ENCODE data around the gene NTF4.
A peak's percentile ranks its signal among the peaks of the same experiment; 100 is the strongest.
"Not testable (repeated sequence)": the region's sequence is repeated elsewhere in the genome, so short reads cannot be mapped to it uniquely, and the experiment has no call there.

The NTF4 gene

GRCh38 chr19:49022116-49022515 lies 42.5 kb downstream of the NTF4 start:
- no peak for DNase-seq

GRCh38 chr19:49020931-49021895 lies 43.4 kb downstream of the NTF4 start:
- DNase-seq = no peak

- no peak for DNase-seq
Measured at GRCh38 chr19:49020342-49020741, 44.3 kb downstream of the NTF4 start.

GRCh38 chr19:49019242-49019932 lies 45.2 kb downstream of the NTF4 start:
- peak in 4 of 56 donors; percentile 2 to 32 (median 18) for DNase-seq

GRCh38 chr19:49018388-49019241 lies 46.0 kb downstream of the NTF4 start:
- DNase-seq = not testable (repeated sequence)

- DNase-seq = peak in 4 of 56 donors; percentile 2 to 51 (median 30)
Measured at GRCh38 chr19:49017666-49018351, 46.8 kb downstream of the NTF4 start.

- no peak for DNase-seq
Measured at GRCh38 chr19:49017041-49017665, 47.5 kb downstream of the NTF4 start, which contains the start of gene LHB. TSS of gene LHB (minus strand) at chr19:49017091. CDS start at chr19:49017081, 10 bp downstream.

- no peak for DNase-seq
Measured at GRCh38 chr19:49016067-49016839, 48.4 kb downstream of the NTF4 start.

GRCh38 chr19:49014870-49015255 lies 49.8 kb downstream of the NTF4 start:
- DNase-seq = no peak

GRCh38 chr19:49014123-49014869 lies 50.3 kb downstream of the NTF4 start:
- no peak for DNase-seq

GRCh38 chr19:49011194-49011593 lies 53.4 kb downstream of the NTF4 start:
- DNase-seq = no peak
